Activated CD8-positive, alpha-beta T cell treated with anti-CD3 and anti-CD28 coated beads for 36 hours (primary cell): ENCODE results near the gene ATP1B1. TPM values are rescaled to one million over a fixed set of nuclear protein-coding genes. Genes with fewer than 3 reads are reported as not detected.

Experiments used
- ATAC-seq: fragments of 200-7000 bp; cut with Tn5 transposase; one replicate; pipeline ENCODE4 v1.10.0; 2021; ENCODE audit warnings: mild to moderate bottlenecking, moderate library complexity
- CTCF ChIA-PET: fragments of 350-600 bp; sonication (Branson Sonifier 250); formaldehyde crosslinking; loops from one replicate; lab custom pipeline; 2021; ENCODE audit warnings: antibody characterized with exemption; lab: Charles Lee
- POLR2A ChIA-PET: fragments of 350-600 bp; sonication (Branson Sonifier 250); formaldehyde crosslinking; loops from one replicate; lab custom pipeline; 2021; ENCODE audit warnings: antibody characterized with exemption; lab: Charles Lee
- DNase-seq: peaks from one replicate; pipeline ENCODE4 v3.0.0-alpha.2; 2020
- H3K27ac Mint-ChIP-seq: one replicate; pipeline ENCODE4 v1.8.0; 2021; ENCODE audit warnings: mild to moderate bottlenecking, mixed read lengths
- H3K27me3 Mint-ChIP-seq: one replicate; pipeline ENCODE4 v1.8.0; 2021; ENCODE audit warnings: mixed read lengths
- H3K36me3 Mint-ChIP-seq: one replicate; pipeline ENCODE4 v1.8.0; 2021; ENCODE audit warnings: low read depth, mixed read lengths
- H3K4me1 Mint-ChIP-seq: one replicate; pipeline ENCODE4 v1.8.0; 2021; ENCODE audit warnings: low read depth, mixed read lengths
- H3K4me3 Mint-ChIP-seq: one replicate; pipeline ENCODE4 v1.8.0; 2021; ENCODE audit warnings: mild to moderate bottlenecking, moderate library complexity, mixed read lengths
- H3K9me3 Mint-ChIP-seq: one replicate; pipeline ENCODE4 v1.8.0; 2021; ENCODE audit warnings: mixed read lengths
- CTCF ChIP-seq: fragments of 200-600 bp; IDR thresholded peaks from one replicate; pipeline ENCODE4 v1.8.0; 2022; ENCODE audit warnings: antibody characterized with exemption, mild to moderate bottlenecking
- intact Hi-C: fragments of 100-400 bp; cut with micrococcal nuclease; formaldehyde crosslinking; loops from one replicate; pipeline ENCODE4 v1.10.0; 2022
- total RNA-seq, 2 experiments: library from RNA; stranded (reverse); gene quantifications; one replicate each; pipeline ENCODE4 v1.2.3, GENCODE V29; 2021

Gene ATP1B1
- total RNA-seq, 2 experiments from 2014 or later: 3.1 to 3.7 TPM

- H3K4me1 Mint-ChIP-seq: peaks cover 9% of the 10 kb centered on the region
- intact Hi-C loops: no loop called here
- H3K27me3 Mint-ChIP-seq: no peaks in the 10 kb centered on the region
- no peak overlapping the region for H3K4me3 Mint-ChIP-seq
- no peak for TF ChIP-seq CTCF
- H3K27ac Mint-ChIP-seq: no peak overlapping the region
- POLR2A ChIA-PET: interaction anchor here (0.6 kb wide), 1 partner anchor 680 kb away, joined by 3 read pairs; no protein-coding TSS in a partner anchor
- H3K36me3 Mint-ChIP-seq: no peaks in the 10 kb centered on the region
- DNase-seq (no peak), ATAC-seq (no peak)
- CTCF ChIA-PET: interaction anchor here (0.8 to 1.2 kb wide), 3 partner anchors 17 to 484 kb away, joined by 3 read pairs; no protein-coding TSS in a partner anchor
- no peaks in the 10 kb centered on the region for H3K9me3 Mint-ChIP-seq
These were observed 18.6 kb upstream of the ATP1B1 start for GRCh38 chr1:169087876-169088275.

GRCh38 chr1:169089776-169090175, 16.7 kb upstream of the ATP1B1 start:
- H3K27ac Mint-ChIP-seq: no peak overlapping the region
- intact Hi-C loops: no loop called here
- H3K9me3 Mint-ChIP-seq: no peaks in the 10 kb centered on the region
- ATAC-seq (no peak), DNase-seq (no peak)
- no peak overlapping the region for H3K4me3 Mint-ChIP-seq
- H3K4me1 Mint-ChIP-seq: peaks cover 14% of the 10 kb centered on the region
- ChIA-PET POLR2A (no interaction called here), CTCF (interaction anchor here (1.3 kb wide), 1 partner anchor 257 kb away, joined by 3 read pairs; no protein-coding TSS in a partner anchor)
- no peaks in the 10 kb centered on the region for H3K36me3 Mint-ChIP-seq
- TF ChIP-seq CTCF: no peak
- no peaks in the 10 kb centered on the region for H3K27me3 Mint-ChIP-seq

- no peak for TF ChIP-seq CTCF
- intact Hi-C loops: no loop called here
- Mint-ChIP-seq H3K4me3 (no peak overlapping the region), H3K27me3 (no peaks in the 10 kb centered on the region), H3K27ac (no peak overlapping the region), H3K9me3 (no peaks in the 10 kb centered on the region), H3K36me3 (no peaks in the 10 kb centered on the region), H3K4me1 (peaks cover 14% of the 10 kb centered on the region)
- DNase-seq: no peak
- peak; percentile 53 for ATAC-seq
- POLR2A ChIA-PET: no interaction called here
- CTCF ChIA-PET: interaction anchor here (1.3 kb wide), 1 partner anchor 257 kb away, joined by 3 read pairs; no protein-coding TSS in a partner anchor
These were observed 16.1 kb upstream of the ATP1B1 start for GRCh38 chr1:169090308-169090899.

- Mint-ChIP-seq H3K4me1 (peaks cover 14% of the 10 kb centered on the region), H3K4me3 (no peak overlapping the region), H3K36me3 (no peaks in the 10 kb centered on the region), H3K9me3 (peaks cover 2% of the 10 kb centered on the region), H3K27me3 (no peaks in the 10 kb centered on the region), H3K27ac (no peak overlapping the region)
- ChIA-PET CTCF (interaction anchor here (1.3 kb wide), 1 partner anchor 256 kb away, joined by 3 read pairs; no protein-coding TSS in a partner anchor), POLR2A (no interaction called here)
- DNase-seq (no peak), ATAC-seq (no peak)
- intact Hi-C loops: no loop called here
- no peak for TF ChIP-seq CTCF
These were observed 15.6 kb upstream of the ATP1B1 start for GRCh38 chr1:169090900-169091311.

- no peak for ATAC-seq
- intact Hi-C loops: no loop called here
- CTCF ChIA-PET: no interaction called here
These were observed 15.0 kb upstream of the ATP1B1 start for GRCh38 chr1:169091480-169091941.

More at GRCh38 chr1:169091480-169091941, 15.0 kb upstream of the ATP1B1 start:
- Mint-ChIP-seq H3K4me3 (no peak overlapping the region), H3K36me3 (no peaks in the 10 kb centered on the region), H3K27me3 (no peaks in the 10 kb centered on the region), H3K4me1 (peaks cover 14% of the 10 kb centered on the region), H3K9me3 (peaks cover 2% of the 10 kb centered on the region), H3K27ac (no peak overlapping the region)
- no peak for TF ChIP-seq CTCF
- DNase-seq: no peak
- POLR2A ChIA-PET: no interaction called here
